Measurements from ENCODE around the gene SRP14. TPM values are rescaled to one million over a fixed set of nuclear protein-coding genes. Genes with fewer than 3 reads are reported as not detected.
A peak's percentile ranks its signal among the peaks of the same experiment; 100 is the strongest.

The SRP14 gene
- total RNA-seq, result 100 to 1,000 TPM; 131 to 154 (median 142) TPM
- long read RNA-seq, donor 1, transcript SRP14-201 (5 exons, 1,077 nt), result major isoform, 258 of 269 reads
- long read RNA-seq, donor 1, partial matches to known transcripts, result 0 of 269 reads
- long read RNA-seq, donor 1, other reads (novel, unspliced or antisense), result 9 of 269 reads
- long read RNA-seq, donor 2, transcript SRP14-204 (4 exons, 780 nt), result minor isoform, 6 of 287 reads
- long read RNA-seq, donor 2, transcript SRP14-201 (5 exons, 1,077 nt), result major isoform, 257 of 287 reads
- long read RNA-seq, donor 2, partial matches to known transcripts, result 6 of 287 reads
- long read RNA-seq, donor 2, other reads (novel, unspliced or antisense), result 18 of 287 reads

- ATAC-seq, result peak; percentile 98
- intact Hi-C loops (cut with DNase I, micrococcal nuclease), result no loop called here
- DNase-seq, result peak; percentile 95 to 97 (median 97)
These were observed at the start of gene SRP14 for GRCh38 chr15:40038638-40039543. Gene SRP14 (minus strand): TSS chr15:40039181. CDS start chr15:40039116, 65 bp downstream.

GRCh38 chr15:40087991-40088928 is 49.3 kb upstream of the SRP14 start:
- intact Hi-C loops (cut with DNase I, micrococcal nuclease), result no loop called here

More at GRCh38 chr15:40038638-40039543, at the start of gene SRP14:
- TF ChIP-seq CTCF (IDR thresholded peaks at IDR 0.05), result no peak
- H3K4me1 ChIP-seq (ENCODE audit: low read depth), result peaks cover 12% of the 10 kb centered on the region
- H3K36me3 ChIP-seq (ENCODE audit: low read depth), result peaks cover 10% of the 10 kb centered on the region
- no peaks in the 10 kb centered on the region for H3K9me3 ChIP-seq
- H3K4me3 ChIP-seq, result peak within 1 kb of the TSS; percentile 69

GRCh38 chr15:40087068-40087810 is 48.3 kb upstream of the SRP14 start:
- Histone ChIP-seq H3K9me3 (no peaks in the 10 kb centered on the region), H3K36me3 (ENCODE audit: low read depth) (no peaks in the 10 kb centered on the region), H3K4me1 (ENCODE audit: low read depth) (peaks cover 13% of the 10 kb centered on the region), H3K4me3 (no peak overlapping the region)
- intact Hi-C loops (cut with DNase I, micrococcal nuclease), result no loop called here
- DNase-seq (no peak), ATAC-seq (no peak)
- no peak for TF ChIP-seq CTCF (IDR thresholded peaks at IDR 0.05)

More at GRCh38 chr15:40087991-40088928, 49.3 kb upstream of the SRP14 start:
- DNase-seq (no peak), ATAC-seq (no peak)
- Histone ChIP-seq H3K36me3 (ENCODE audit: low read depth) (no peaks in the 10 kb centered on the region), H3K4me1 (ENCODE audit: low read depth) (peaks cover 18% of the 10 kb centered on the region), H3K9me3 (no peaks in the 10 kb centered on the region), H3K4me3 (no peak overlapping the region)
- TF ChIP-seq CTCF (IDR thresholded peaks at IDR 0.05), result no peak

GRCh38 chr15:40085266-40085665 is 46.3 kb upstream of the SRP14 start:
- ATAC-seq, result no peak
- TF ChIP-seq CTCF (IDR thresholded peaks at IDR 0.05), result no peak
- intact Hi-C loops (cut with DNase I, micrococcal nuclease), result no loop called here
- H3K36me3 ChIP-seq (ENCODE audit: low read depth), result no peaks in the 10 kb centered on the region
- H3K4me1 ChIP-seq (ENCODE audit: low read depth), result peaks cover 9% of the 10 kb centered on the region
- H3K9me3 ChIP-seq, result no peaks in the 10 kb centered on the region
- DNase-seq, result peak in 1 of 3 donors; percentile 21
- H3K4me3 ChIP-seq, result no peak overlapping the region
